Smooth muscle cell of the brain vasculature (primary cell): ENCODE results near the gene CACNA2D3.

Experiments used
- DNase-seq: peaks from one replicate; pipeline ENCODE4 v3.0.0-alpha.2; 2012; ENCODE audit warnings: low read depth, low spot score

Gene CACNA2D3

DNA sequence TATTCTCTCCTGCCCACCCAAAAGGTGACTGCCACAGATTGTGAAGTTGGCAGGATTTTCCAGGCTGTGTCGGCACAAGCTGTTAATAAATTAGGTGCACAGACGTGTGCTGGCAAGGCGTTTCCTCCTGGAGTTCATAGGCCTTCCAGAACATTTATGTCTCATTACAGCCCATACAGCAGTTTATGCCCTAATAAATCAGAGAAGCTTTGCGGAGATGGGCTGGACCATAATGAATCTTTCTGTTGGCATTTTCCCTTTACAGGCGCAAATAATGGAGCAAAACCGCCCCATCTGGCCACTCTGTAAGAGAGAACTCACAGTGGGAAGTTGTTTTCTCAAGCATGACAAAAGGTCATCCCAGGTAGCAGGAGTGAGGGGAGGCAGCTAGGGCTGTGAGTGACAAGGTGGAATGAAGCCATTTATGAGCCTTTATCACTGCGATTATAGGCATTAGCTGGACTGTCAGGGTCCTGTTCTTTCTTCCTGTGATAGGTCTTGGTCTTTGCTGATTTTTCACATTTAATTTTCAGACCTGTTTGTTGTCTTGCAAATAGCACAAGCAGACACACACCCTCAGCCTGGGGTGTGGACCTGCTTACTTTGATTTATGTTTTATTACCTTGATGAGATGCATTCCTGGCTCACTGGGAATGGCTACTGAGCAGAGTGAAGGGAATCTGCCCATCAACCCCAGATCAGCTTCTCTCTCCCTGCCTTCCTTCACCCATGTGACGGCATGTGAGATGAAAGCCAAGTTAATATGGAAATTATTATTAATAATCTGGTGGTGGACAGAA is 548.0 kb downstream of the CACNA2D3 start:
- no peak for DNase-seq

DNA sequence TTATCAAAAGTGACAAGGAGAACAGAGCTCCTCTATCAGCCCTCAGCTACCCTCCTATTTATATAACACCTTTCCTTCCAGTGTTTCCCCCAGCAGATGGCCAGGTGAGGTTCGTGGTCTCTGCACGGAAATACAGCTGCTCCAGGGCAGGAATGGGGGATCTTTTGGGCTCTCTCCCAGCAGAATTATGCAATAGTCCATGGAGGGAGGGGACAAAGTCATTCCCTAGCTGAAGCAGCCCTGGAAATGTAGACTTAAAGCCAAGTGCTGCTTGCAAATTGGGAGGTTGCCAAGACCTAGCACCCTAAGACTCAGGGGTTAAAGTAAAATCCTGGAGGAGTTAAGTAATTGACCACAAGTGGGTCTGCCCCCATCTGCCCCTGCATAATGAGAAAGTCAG is 549.2 kb downstream of the CACNA2D3 start:
- DNase-seq: no peak

DNA sequence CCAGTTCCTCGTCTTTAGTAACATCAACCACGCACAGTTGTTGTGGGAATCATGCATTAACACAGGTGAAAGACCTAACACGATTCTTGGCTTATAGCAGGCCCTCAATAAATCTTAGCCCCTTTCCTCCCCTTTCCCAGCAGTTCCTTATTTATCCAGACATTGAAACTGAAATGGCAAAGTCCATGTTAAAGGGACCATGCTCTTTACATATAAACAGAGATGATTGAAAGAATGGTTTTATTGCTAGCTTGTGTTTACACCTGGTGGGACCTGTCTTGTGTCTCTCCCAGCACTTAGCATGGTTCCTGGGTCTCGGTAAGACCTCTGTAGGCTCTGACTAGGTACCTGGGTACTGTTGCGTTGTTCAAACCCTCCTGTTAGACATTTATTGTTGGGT is 553.7 kb downstream of the CACNA2D3 start:
- DNase-seq: no peak

DNA sequence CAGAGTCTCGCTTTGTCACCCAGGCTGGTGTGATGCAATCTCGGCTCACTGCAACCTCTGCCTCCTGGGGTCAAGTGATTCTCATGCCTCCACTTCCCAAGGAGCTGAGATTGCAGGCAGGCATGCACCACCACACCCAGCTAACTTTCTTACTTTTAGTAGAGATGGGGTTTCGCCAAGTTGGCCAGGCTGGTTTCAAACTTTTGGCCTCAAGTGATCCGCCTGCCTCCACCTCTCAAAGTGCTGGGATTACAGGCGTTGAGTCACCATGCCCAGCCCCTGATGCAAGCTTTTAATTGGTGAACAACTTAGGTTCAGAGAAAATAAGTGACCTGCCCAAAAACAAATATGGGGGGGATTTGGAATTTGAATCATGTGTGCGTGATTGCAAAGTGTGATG is 559.4 kb downstream of the CACNA2D3 start:
- no peak for DNase-seq

DNA sequence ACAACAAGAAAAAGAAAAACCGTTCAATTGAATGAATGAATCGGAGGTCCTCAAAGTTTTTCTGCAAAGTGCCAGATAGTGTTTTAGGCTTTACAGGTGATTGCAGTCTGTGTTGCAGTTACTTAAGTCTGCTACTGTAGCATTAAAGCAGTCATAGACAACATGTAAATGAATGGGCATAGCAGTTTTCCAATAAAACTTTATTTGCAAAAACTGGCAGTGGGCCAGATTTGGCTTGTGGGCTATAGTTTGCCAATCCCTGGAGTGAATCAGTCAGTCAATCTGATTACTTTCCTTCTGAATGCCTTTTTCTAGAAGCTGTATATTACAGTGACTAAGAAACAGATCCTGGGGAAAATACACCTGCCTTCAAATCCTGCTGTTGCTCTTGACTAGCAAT is 562.9 kb downstream of the CACNA2D3 start:
- DNase-seq: no peak

DNA sequence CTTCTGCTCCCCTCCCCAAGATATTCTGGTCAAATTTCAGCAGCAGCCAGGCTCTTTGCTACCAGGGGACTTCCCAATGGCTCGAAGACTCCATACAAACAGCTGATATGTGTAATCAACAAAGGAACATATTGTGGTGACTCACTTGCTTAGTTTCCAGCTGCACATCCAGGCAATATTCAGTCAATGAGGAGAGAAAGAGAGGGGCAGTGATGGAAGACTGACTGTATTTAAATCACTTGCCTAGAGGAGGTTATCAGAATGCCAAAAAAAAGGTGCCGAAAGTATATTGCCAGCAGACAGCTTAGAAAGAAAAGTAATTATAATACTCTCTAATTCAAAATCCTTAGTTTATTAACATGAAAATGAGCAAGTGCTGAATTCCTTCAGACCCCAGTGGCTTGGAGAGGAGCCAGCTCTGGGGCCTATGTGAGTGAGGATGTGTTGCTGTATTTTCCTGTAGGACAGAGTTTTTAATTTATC is 569.0 kb downstream of the CACNA2D3 start:
- no peak for DNase-seq

DNA sequence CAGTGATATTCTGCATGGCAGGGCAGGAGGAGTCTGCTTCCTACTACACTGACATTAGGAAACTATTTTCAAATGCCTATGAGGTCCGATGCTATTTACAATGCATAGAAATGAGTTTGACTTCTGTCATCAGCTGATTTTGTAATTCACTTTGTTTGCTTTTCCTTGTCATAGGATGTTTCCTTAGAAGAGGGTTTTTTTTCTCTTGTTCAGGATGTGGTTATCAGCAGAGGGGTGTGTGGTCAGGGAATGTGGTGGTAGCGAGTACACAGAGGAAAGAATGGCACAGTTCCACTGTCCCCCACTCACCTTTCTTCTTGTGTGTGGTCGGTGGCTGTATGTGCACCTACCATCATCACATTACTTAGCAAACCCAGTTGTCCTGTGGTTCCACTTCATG is 574.0 kb downstream of the CACNA2D3 start:
- no peak for DNase-seq

DNA sequence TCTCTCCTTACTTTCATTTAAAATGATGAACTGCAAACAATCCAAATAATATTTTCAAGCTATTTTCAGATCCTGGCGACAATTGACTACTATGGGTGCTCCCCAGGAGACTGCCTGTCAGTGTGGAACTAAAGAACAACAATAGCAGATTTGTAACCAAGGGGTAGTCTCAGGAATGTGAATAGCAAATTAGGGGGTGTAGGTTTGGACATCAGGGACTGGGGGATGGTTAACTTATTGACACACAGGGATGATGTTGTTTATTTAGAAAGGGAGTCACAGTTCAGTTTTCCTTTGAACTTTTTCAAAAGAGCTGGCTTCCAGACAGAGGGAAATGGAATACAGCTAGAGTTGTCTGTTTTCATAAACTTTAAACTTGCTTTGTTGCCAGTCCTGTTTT is 575.7 kb downstream of the CACNA2D3 start:
- no peak for DNase-seq

DNA sequence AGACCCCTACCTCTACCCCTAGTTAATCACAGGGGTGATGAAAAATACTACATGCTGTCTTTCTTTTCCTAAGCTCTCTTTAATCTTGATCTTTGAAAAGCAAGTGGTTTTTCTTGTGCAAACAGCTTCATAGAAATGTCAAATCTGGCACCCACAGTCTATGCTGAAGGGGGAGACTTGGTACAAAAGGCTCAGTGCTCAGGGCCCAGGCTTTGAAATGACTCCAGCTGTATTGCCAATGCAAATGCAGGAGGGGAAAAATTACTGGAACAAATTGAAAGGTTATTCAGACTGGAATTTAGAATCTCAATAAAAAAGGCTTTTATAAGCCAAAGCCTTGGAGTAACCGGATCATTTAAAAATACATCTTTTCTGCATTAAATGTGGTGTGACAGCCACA is 581.6 kb downstream of the CACNA2D3 start:
- no peak for DNase-seq

DNA sequence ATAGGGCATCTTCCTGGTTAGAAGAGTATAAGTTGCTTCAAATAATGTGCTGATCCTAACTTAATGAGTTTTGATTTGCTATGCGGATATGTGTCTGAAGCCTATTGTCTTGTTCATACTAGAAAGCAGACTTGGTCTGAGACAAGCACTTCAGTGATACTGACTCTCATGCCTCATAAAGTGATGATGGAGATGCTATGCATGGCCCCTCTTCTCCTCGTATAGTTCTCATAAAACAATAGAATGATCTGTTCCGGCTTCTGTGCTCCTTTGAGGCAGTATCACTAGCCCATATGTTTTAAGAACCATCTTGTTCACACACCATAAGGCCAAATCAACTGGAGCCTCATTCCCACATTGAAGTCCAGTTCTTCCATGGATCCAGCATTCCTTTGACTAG is 583.4 kb downstream of the CACNA2D3 start:
- no peak for DNase-seq

DNA sequence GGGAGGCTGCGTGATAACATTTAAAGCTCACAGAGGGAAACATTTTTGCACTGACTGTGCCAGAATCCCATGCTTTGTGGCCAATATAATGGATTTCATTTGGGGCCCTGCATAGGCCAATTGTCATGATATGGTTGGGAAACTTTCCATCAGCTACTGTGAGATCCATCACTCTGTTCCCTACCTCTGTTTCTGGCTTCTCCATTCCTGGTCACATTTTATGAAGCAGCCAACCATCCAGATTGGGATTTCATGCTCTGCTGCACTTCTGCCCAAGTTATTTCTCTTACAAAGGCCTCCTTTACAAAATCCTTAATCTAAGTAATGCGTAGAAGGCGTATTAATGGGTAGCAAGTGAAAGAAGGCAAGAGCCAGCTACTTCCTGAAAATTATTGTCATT is 584.4 kb downstream of the CACNA2D3 start:
- no peak for DNase-seq

DNA sequence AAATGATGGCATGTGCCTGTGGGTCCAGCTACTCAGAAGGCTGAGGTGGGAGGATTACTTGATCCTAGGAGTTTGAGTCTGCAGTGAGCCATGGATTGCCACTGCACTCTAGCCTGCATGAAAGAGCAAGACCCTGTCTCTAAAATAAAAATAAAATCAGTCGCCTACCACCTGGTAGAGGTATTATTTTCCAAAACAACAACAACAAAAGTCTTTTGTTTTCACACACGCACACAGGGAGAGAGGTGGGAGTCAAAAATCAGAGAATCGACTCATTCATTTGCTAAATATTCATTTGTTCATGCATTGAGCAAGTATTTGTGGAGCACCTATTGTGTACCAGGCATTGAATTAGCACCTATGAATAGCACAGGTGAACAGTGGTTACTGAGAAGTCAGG is 587.4 kb downstream of the CACNA2D3 start:
- no peak for DNase-seq

DNA sequence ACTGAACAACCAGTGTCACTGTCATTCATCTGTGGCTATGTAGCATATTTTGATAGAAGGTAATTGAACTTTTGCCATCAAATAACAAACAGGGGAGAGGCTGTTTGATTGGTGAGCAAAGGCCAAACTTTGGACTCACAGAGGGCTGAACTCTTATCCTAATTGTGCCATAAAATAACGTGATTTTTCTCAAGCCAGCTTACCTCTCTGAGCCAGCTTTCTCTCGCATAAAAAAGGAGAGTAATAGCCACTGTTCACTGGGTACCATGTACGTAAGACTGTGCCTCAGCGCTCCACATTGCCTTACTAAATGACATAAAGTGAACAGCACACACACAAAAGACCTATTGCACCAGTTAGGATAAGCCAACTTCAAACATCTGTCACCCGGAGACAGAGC is 588.6 kb downstream of the CACNA2D3 start:
- no peak for DNase-seq

DNA sequence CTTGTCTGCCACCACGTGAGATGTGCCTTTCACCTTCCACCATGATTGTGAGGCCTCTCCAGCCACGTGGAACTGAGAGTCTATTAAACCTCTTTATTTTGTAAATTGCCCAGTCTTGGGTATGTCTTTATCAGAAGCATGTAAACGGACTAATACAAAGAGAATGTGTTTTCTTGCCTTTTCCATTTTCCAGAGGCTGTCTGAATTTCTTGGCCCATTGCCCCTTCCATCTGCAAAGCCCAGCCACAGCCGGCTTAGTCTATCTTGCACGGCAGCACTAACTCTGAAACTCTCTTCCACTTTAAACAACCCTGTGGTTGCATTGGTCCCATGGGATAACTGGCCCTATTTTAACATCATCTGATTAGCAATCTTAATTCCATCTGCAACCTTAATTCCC is 590.2 kb downstream of the CACNA2D3 start:
- DNase-seq: no peak

DNA sequence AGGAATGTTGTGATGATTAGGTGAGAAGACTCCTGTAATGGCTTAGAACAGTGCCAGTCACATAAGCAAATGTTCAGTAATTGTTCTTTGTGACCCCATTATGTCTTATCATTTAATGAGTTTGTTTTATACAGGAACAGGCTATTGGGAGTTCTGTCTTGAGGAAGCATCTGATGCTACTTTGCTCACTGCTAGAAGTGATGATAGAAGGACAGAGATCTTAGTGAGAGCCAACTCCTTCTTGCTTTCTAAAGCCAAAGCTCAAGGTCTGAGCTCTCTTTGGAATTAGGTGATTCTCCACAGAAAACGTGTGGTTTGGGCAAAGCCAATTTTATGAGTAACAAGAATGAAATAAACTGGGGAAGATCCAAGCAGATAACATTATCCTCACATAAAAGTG is 590.7 kb downstream of the CACNA2D3 start:
- DNase-seq: no peak

DNA sequence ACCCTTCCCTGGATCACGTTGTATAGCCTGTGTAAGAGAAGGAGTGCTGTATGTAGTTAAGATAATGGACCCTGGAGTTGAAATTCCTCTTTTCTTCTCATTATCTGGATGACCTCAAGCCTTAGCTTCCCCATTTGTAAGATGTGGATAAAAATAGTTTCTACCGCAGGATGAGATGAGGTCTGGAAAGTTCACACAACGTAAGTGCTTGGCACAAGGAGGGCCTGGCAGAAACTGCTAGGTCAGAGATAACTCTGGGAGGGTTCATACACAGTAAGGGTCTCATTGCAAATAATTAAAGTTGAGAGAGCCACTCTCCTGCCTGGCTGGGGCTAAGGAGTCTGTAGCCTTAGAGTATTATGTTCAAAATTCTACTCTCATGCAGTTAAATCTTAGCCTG is 591.1 kb downstream of the CACNA2D3 start:
- DNase-seq: no peak

DNA sequence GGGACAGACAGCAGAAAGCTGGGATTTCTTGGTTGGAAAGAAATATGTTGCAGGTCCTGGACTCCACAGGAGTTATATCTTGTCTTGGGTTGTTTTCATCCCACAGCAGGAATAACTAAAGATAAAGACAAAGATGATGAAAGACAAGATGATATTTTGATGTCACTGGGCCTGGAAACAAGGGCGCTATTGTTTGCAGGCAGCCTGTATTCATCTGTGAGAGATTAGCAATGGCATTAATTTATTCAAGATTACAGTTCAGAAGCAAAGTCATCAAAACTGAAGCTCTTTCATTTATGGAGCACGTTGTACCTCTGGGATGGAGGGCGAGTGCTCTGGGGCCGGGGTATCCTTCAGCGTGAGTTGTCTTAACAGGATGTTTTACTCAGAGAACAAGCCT is 591.7 kb downstream of the CACNA2D3 start:
- DNase-seq: no peak

DNA sequence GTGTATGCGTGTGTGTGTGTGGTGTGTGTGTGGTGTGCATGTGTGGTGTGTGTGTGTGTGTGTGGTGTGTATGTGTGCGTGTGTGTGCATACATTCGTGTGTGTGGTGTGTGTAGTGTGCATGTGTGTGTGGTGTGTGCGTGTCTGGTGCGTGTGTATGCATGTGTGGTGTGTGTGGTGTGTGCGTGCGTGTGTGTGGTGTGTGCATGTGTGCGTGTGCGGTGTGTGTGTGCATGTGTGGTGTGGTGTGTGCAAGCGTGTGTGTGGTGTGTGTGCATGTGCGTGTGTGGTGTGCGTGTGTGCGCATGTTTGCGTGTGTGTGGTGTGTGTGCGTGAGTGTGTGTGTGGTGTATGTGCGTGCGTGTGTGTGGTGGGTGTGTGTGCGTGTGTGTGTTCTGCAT is 595.2 kb downstream of the CACNA2D3 start:
- DNase-seq: no peak

DNA sequence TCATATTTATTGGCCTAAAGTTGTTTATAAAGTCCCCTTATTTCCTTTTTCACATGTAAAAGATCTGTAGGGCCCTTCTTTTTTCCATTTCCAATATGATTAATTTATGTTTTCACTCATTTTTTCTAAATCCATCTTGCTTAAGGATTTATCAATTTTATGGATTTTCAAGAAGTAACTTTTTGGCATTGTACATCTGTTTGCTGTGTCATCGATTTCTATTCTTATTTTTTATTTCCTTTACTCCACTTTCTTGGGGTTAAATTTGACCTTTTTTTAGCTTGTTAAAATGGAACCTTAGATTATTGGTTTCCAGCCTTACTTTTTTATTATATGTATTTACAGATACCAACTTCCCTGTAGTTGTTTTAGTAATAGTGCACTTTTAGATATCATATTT is 597.6 kb downstream of the CACNA2D3 start:
- no peak for DNase-seq

DNA sequence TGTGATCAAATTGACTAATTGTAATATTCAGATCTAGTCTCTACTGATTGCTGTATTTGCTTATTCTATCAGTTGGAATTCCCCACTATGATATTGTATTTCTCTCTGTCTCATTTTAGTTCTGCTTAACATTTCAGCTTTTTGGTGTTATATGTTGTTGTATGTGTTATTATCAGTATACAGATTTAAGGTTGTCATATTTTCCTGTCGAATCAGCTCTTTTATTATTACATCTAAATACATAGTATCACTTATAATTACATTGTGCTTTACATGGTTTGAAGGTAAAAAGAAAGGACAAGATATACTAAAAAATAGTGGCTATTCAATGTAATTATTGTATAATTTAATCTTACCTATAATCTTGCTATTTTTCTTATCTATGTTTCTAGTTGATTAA is 598.3 kb downstream of the CACNA2D3 start:
- no peak for DNase-seq

DNA sequence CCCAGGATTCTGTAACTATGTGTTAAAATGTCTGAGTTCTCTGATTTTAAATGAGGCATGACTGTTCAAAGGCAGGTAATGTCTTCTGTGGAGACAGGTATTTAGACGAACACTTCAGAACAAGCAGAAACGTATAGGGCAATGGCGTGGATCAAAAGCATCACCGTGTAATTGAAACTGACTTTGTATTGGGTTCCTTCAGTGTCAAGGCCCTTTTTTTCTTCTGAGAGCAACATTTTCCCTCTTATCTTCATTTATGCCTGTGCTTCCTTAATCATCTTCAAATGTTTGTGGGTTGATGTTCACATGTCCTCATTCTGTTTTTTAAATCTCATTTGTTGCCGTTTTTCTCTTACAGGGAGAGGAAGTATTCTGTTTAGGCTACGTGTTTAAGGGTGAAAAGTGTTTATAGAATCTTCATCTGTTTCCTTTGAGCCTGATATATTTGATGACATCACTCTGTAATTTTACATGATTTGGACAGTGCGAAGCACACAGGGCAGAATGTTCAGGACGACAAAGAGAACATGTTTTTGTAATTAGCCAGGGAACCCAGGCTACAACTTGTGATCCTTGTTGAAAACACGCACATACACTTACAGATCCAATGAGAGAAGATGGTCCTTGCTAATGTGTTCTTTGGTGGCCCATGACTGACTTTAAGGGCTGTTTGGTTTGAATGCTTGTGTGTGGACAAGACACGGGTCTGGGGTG is 609.5 kb downstream of the CACNA2D3 start:
- no peak for DNase-seq

DNA sequence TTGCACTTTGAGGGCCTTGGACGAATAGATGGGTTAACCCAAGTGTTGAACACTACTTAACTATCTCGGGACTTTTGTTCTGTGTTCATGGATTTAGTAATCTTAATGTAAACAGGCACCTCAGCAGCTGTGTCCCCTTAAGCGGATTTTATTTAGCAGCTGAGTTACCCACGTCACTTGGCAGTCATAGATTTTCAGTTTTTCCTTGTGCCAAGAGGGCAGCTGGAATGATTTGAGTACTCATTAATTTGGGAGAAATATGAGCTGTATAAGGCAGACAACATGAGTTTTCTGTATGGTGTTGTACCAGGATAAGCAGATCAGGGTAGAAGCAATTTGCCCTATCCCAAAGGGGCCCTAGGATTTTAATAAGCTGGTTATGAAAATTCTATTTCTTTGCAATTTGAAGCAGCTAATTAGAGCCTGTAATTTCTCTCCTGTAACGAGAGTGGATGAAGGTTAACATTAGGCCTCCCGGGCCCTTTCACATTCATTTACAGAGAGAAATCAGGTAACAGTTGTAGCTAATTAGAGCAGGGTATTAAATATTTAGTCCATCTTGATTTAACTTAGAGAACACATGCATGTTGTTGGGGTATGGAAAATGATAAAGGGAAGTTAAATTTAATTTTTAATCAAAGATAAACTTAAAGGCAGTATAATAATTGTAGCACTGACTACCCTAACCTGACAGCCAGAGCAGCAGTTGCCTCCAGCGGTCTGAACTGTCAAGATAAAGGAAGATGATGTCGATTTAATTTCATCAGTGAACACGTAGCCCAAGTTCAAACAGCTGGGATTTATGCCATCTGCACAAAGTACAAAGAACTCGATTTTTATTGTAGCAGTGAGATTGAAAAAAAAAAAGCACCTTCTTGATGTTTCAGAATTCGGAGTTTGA is 611.0 kb downstream of the CACNA2D3 start:
- DNase-seq: no peak
